Epithelial cell of proximal tubule (primary cell): ENCODE results near the gene DUOXA1. TPM values are rescaled to one million over a fixed set of nuclear protein-coding genes. Genes with fewer than 3 reads are reported as not detected.

Experiments
- DNase-seq: peaks from one replicate; pipeline ENCODE4 v3.0.0-alpha.2; 2011; ENCODE audit warnings: low read depth
- H3K4me3 ChIP-seq: 2 replicates; pipeline ENCODE4 v1.5.1; 2011; ENCODE audit warnings: low read depth, mild to moderate bottlenecking, low read length
- total RNA-seq: library from RNA; depleted of rRNA; stranded (reverse); fragments of >200 nt; gene quantifications from 2 replicates; pipeline ENCODE4 v1.2.3, GENCODE V29; 2015
- TF ChIP-seq, protein P1 (sequence below): conservative IDR thresholded peaks from 2 replicates; pipeline ENCODE4 v1.5.1; 2012; ENCODE audit warnings: low read depth, mild to moderate bottlenecking, low read length

The DUOXA1 gene
- total RNA-seq, 1 donor from 2014 or later: 0.46 TPM

DNA sequence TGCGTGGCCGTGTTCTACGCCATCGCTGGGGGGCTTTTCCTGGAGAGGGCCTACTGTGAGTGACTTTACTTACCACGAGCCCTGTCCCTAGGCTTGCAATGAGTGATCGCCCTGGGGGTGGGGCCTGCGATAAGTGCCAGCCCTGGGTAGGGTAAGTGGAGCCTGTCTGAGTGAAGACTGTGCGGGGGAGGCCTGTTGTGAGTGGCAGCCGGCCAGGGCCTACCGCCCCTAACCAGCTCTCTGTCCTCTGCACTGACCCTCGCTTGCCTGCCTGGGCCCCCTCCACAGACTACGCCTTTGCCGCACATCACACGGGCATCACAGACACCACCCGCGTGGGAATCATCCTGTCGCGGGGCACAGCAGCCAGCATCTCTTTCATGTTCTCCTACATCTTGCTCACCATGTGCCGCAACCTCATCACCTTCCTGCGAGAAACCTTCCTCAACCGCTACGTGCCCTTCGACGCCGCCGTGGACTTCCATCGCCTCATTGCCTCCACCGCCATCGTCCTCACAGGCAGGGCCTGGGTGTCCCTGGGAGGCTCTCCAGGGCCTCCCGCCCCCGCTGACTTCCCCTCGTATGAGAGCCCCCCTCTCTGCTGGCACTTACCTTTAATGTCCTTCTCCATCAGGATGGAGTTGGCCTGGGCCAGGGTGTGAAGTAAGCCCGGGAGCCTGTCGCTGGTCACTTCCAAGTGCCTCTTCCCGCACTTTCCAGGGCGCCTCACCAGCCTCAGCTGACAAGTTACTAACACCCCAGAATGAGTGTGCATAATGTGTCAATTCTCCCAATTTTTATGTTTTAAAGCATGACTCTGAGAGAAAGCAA, 22.5 kb upstream of the DUOXA1 start:
- TF ChIP-seq, protein P1, sequence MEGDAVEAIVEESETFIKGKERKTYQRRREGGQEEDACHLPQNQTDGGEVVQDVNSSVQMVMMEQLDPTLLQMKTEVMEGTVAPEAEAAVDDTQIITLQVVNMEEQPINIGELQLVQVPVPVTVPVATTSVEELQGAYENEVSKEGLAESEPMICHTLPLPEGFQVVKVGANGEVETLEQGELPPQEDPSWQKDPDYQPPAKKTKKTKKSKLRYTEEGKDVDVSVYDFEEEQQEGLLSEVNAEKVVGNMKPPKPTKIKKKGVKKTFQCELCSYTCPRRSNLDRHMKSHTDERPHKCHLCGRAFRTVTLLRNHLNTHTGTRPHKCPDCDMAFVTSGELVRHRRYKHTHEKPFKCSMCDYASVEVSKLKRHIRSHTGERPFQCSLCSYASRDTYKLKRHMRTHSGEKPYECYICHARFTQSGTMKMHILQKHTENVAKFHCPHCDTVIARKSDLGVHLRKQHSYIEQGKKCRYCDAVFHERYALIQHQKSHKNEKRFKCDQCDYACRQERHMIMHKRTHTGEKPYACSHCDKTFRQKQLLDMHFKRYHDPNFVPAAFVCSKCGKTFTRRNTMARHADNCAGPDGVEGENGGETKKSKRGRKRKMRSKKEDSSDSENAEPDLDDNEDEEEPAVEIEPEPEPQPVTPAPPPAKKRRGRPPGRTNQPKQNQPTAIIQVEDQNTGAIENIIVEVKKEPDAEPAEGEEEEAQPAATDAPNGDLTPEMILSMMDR: no peak
- DNase-seq: no peak

GRCh38 chr15:45150997-45151396, 21.3 kb upstream of the DUOXA1 start:
- TF ChIP-seq, protein P1: no peak
- H3K4me3 ChIP-seq: no peak overlapping the region

More for the DNA sequence above, 22.5 kb upstream of the DUOXA1 start:
- H3K4me3 ChIP-seq: no peak overlapping the region

GRCh38 chr15:45150481-45150880, 20.8 kb upstream of the DUOXA1 start:
- H3K4me3 ChIP-seq: no peak overlapping the region
- TF ChIP-seq, protein P1: no peak
- no peak for DNase-seq

More at GRCh38 chr15:45150997-45151396, 21.3 kb upstream of the DUOXA1 start:
- DNase-seq: no peak

- DNase-seq: no peak
Observed at GRCh38 chr15:45149060-45149459, 19.4 kb upstream of the DUOXA1 start.

GRCh38 chr15:45148076-45149059, 18.7 kb upstream of the DUOXA1 start:
- no peak overlapping the region for H3K4me3 ChIP-seq
- TF ChIP-seq, protein P1: no peak
- no peak for DNase-seq

More at GRCh38 chr15:45149060-45149459, 19.4 kb upstream of the DUOXA1 start:
- H3K4me3 ChIP-seq: no peak overlapping the region
- TF ChIP-seq, protein P1: no peak

GRCh38 chr15:45147606-45148005, 17.9 kb upstream of the DUOXA1 start:
- no peak overlapping the region for H3K4me3 ChIP-seq
- no peak for DNase-seq
- TF ChIP-seq, protein P1: no peak
